ENCODE results near the gene CST4.
"Not testable (repeated sequence)": the region's sequence is repeated elsewhere in the genome, so short reads cannot be mapped to it uniquely, and the experiment has no call there.

Gene CST4

DNA sequence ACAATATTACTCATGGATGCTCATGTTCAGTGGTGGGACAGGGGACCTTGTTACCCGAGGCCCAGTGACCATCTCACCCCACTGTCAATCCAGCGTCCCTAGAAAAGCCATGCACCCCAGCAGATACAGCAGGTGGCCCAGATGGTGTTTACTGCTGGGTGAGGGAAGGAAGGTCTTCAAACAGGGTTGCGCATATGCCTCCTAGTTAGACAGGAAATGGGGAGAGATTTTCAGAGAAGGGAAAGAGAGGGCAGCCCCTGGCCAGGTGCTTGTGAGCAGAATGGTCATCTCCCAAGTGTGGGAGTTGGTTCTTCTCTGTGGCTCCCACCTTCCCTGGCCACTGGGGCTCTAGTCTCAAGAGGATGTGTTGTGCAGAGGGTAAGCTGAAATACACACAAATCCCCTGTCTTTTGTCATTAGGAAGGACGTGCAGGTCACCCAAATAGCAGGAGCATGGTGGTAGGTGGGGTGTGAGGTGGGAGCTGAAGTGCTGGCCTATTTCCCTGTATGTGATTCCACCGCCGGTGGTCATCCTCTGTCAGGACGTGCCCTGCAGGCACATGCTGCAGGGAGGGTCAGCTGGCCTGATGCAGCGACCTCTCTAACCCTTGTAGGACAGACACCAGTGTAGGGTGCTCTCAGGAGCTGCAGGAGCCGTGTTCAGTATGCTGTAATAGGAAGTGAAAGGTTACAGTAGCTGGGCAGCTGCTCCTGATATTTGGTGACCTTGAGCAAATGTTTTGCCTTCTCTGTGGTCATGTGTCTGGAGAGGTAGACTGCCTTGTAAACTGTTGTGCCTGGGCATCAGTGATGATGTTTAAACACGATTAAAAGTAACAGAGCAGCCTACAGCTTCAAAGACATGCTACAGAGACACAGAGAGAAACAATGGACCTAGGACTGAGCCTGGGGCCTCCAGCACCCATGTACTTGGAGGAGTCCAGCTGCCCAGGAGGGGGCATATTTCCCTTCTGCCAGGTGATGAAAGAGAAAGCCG is 47.9 kb downstream of the CST4 start:
- no peak for DNase-seq

DNA sequence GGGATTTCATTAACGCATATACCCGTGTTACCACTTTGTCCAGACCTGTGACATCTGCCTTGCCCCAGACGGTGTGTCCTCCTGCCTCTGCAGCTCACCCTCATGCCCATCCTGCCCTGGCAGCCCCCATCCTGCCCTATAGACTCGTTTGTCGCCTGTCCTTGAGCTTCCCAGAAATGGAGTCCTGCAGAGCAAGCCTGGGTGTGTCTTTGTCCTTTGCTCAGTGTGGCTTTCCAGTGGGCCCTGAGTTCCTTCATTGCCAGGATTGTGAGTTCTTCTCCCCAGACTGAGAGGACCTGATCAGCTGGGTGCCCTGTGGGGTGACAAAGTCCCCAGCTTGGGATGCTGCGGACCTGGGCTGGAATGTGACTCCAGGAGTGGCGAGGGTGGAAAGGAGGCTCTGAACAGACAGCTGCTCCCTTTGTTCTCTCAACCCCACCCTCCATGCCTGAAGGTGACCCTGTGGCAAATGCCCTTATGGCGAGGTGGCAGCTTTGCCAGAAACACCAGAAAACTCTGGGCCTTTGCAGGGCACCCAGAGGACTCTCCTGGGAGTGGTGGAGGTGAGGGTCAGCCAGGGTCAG is 48.7 kb downstream of the CST4 start:
- DNase-seq = no peak

DNA sequence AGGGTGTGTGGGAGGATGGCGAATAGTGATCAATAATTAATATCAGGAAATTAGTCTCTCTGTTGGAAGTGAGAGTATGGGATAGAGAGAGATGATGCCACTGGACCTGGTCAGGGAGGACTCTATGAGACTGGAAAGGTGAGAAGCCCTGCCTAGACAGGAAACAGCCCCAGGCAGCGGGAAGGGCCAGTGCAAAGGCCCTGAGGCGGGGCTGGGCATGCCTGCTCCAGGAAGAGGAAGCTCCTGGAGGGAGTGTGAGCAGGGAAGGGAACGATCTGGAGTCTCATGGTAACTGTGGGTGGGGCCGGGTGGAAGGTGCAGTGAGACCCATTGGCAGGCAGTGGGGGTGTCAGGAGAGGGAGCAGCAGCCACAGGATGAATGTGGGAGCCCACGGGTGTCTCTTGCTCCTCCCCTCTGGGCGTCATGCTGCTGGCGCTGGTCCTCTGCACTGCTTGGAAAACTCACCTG is 49.3 kb downstream of the CST4 start:
- DNase-seq = no peak

DNA sequence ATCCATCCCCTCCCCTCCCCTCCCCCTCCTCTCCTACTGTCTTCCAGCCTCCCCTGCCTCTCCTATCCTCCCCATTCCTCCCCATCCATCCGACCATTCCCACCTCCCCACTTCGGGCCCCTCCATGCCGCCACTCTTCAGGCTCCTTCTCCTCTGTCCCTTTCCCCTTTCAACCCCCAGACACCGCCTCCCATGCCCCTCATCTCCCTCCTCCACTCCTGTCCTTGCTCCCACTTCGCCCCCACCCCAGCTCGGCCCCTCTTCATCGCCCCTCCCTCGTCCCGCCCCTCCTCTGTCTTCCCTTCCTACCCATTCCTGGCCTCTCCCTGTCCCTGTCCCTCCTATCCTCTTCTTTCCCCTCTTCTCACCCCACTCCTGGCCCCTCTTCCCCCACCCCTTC is 50.5 kb downstream of the CST4 start:
- DNase-seq = no peak

DNA sequence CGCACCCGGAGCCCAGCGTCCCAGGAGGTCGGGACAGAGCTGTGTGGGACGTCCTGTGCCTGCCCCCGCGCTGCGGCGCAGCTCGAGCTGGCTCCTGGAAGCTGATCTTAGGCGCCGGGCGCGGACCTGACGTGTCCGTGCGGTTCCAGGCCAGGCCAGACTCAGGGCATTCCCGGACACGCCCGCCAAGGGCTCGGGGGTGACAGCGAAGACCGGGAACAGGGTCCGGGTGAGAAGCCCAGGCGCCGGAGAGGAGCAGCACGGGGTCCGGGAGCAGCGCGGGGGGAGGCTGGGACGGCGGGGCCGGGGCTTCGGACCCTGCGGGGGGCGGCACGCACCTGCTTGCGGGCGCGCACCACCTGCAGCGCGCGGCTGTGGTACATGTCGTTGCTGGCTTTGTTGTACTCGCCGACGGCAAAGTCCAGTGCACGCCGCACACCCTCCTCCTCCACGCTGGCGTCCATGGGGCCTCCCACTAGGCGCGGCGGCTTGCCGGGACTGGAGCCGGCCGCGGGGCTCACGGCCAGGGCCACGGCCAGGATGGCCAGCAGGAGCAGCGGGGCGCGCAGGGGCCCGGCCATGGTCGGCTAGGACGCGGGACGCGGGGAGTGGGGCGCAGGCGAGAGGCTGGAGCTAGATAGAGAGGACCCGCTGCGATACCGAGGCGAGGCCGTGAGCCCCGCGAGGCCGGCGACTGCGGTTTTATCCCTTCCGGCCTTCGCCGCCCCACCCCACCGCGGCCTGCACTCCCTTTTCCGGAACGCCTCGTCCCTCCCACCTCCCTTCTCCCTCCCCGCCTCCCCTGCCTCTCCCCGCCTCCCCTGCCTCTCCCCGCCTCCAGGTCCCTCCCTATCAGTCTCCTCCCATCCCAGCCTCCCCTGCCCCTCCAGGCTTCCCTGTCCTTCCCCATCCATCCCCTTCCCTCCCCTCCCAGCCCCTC is 51.3 kb downstream of the CST4 start, which contains the start of gene CST3:
TSS of gene CST3 (minus strand) at position 674 of the 940 bp plus-strand sequence. CDS start at position 581, 93 bp downstream.
- DNase-seq = peak; percentile 89

DNA sequence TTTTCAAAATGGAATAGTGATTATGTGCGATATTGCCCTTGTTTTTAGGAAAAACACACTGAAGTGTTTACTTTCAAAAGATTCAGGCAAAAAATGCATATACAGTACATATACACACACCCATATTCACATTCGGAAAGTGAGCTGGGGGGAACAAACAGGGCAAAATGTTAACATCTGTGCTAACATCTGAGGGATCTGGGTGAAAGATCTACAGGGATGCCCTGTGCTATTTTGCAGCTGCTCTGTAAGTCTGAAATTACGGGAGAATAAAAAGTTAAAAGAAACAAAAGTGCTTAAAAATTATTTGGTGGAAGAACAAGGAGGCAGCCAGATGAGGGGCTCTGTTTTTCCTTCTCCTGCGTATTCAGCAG is 51.9 kb downstream of the CST4 start:
- no peak for DNase-seq

DNA sequence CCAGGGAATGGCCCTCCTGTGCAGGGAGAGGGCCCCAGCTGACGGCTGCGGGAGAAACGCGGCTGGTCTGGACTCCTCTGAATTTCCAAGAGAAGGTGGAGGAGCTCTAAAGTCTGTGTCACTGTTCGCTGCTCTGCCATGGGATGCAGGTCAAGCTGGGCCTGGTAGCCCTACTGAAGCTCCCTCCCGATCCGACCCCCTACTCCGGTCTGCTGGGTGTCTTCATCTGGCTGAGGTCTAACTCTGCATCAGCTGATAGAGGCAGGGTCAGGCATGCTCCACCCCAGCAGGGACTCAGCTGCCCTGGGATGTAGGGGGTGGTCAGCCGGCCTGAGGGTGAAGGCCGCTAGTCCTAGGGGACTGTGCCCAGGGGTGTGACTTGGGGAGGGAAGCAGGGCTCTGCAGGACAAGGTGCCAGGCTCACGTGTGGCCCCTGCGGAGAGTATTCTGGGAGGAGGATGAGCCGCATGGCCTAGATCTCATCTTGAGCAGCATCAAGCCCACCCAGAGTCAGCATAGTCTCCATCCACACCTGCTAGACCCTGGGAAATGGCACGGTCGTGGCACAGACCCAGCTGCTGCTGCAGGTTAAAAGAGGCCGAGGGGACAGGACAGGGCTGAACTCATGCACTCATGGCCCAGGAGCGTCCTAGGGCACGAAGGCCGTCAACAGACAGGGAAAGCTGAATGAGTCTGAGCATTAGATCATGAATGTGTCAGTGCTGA is 52.5 kb downstream of the CST4 start:
- no peak for DNase-seq

DNA sequence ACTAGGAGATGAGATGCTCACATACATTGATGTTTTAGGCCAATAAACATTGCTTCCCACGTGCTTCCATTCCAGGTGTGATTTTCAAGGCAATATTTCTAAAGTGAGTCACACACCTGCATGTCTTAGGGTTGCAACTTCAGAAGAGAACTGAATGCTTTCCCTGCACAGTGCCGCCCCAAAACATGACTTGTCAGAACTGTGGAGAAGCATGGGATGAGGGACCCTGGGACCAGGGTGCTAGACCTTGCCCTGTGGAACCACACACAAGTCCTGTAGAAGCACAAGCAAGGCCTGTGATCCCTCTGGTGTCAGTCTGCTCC is 53.1 kb downstream of the CST4 start:
- not testable (repeated sequence) for DNase-seq

Measured in right kidney (tissue), 1 donor.